ENCODE data around the gene PTPN6.

PTPN6 gene

GRCh38 chr12:6941267-6941666 is 9.9 kb upstream of the PTPN6 start:
- no peak for DNase-seq (ENCODE audit: low spot score)

GRCh38 chr12:6941782-6942181 is 9.4 kb upstream of the PTPN6 start:
- DNase-seq (ENCODE audit: low spot score): no peak
- FAIRE-seq: no peak

More at GRCh38 chr12:6941267-6941666, 9.9 kb upstream of the PTPN6 start:
- no peak for FAIRE-seq

GRCh38 chr12:6942331-6942665 is 8.9 kb upstream of the PTPN6 start:
- FAIRE-seq (no peak), DNase-seq (ENCODE audit: low spot score) (no peak)

- DNase-seq (ENCODE audit: low spot score) (peak; percentile 83), FAIRE-seq (no peak)
These were observed 7.8 kb upstream of the PTPN6 start for GRCh38 chr12:6943389-6943721.

DNA sequence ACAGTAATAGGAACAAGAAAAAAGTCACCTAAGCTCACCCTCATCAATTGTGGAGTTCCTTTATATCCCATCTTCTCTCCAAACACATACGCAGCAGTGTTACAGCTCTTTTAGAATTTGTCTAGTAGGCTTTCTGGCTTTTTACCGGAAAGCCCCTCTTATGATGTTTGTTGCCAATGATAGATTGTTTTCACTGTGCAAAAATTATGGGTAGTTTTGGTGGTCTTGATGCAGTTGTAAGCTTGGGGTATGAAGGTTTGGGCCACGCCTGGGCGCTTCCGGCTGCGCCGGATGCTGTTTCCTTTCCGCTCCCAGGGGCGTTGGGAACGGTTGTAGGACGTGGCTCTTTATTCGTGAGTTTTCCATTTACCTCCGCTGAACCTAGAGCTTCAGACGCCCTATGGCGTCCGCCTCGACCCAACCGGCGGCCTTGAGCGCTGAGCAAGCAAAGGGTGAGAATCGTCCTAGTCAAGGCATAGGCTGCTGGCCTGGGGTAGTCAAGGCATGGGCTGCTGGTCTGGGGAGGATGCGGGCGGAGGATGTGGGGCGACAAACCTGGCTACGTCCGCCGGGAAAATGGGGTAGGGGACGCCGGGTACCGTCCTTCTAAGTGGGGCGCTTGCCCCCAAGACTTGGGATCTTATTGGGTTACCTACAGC is 7.3 kb upstream of the PTPN6 start, which contains the start of the genes C12orf57 and RNU7-1:
TSS of gene C12orf57 (plus strand) at position 301 of the 659 bp plus-strand sequence. CDS start at position 401, 100 bp downstream.
TSS of gene RNU7-1 (plus strand) at position 95 of the 659 bp plus-strand sequence.
- FAIRE-seq (no peak), DNase-seq (ENCODE audit: low spot score) (peak; percentile 77)

DNA sequence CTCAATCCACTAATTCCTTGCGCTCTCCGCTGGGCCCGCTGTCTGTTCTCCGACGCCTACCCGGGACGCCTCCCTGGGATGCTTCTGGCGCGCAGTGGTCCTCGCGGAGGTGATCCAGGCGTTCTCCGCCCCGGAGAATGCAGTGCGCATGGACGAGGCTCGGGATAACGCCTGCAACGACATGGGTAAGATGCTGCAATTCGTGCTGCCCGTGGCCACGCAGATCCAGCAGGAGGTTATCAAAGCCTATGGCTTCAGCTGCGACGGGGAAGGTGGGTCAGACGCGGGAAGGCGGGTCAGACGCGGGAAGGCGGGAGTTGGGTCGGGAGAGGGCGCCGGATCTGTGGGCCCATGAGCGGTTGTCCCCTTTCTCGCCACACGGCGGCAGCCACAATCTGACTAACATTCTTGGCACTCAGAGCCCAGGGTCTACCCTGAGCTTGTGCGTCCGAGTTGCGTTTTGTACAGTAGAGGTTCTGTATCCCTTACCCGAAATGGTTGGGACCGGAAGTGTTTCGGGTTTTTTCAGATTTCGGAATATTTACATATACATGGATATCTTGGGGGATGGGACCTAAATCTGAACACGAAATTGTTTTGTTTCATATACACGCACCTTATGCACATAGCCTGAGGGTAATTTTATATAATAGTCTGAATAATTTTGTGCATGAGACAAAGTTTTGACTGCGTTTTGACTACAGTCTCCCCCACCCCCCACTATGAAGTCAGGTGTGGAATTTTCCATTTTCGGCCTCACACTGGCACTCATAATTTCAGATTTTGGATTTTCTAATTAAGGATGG is 6.6 kb upstream of the PTPN6 start:
- FAIRE-seq: peak; percentile 13

GRCh38 chr12:6945613-6946012 is 5.5 kb upstream of the PTPN6 start:
- no peak for DNase-seq (ENCODE audit: low spot score)
- FAIRE-seq: no peak

More for the DNA sequence above, 6.6 kb upstream of the PTPN6 start:
- peak; percentile 93 for DNase-seq (ENCODE audit: low spot score)

DNA sequence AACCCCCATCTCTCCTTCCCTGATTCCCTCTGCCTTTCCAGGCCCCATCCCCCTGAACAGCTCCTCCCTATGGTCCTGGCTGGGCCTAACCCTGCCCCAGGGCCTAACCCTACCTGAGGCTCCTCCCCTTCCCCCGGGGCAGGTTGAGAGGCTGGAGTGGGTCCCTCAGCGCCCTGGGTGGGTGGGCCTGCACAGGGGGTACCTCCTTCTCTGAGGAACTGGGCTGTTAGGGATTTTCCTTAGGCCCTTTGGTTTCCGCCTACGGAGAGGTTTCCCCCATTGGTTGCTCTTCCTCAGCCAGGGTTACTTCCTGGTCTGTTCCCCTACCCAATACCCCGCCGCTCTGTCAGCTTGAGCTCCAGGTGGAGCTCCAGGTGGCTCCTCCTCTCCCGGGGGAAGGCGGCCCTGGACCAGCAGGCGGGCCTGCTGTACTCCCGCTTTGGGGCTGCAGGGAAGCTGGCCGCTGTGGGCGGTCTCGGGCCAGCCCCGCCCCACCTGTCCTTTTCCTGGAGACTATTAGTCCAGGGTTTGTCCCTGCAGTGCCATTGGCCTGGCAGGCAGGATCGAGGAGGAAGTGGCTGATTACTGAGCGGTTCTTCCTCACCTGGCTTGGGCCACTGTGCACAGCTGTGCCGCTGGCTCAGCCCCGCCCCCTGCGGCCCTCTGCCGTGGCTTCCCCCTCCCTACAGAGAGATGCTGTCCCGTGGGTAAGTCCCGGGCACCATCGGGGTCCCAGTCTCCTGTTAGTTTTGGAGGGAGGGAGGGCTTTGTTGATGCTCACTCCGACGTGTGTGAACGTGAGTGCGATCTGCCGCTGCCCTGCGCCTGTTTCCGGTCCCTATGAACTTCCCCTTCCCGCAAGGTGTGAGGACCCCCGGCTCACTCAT is 4.9 kb upstream of the PTPN6 start:
- FAIRE-seq (no peak), DNase-seq (ENCODE audit: low spot score) (no peak)

GRCh38 chr12:6946920-6947374 is 4.2 kb upstream of the PTPN6 start:
- FAIRE-seq: no peak
- DNase-seq (ENCODE audit: low spot score): no peak

- FAIRE-seq: no peak
- no peak for DNase-seq (ENCODE audit: low spot score)
These were observed 3.5 kb upstream of the PTPN6 start for GRCh38 chr12:6947615-6948014.

GRCh38 chr12:6948873-6949594 is 2.1 kb upstream of the PTPN6 start:
- FAIRE-seq (peak; percentile 93), DNase-seq (ENCODE audit: low spot score) (no peak)

DNA sequence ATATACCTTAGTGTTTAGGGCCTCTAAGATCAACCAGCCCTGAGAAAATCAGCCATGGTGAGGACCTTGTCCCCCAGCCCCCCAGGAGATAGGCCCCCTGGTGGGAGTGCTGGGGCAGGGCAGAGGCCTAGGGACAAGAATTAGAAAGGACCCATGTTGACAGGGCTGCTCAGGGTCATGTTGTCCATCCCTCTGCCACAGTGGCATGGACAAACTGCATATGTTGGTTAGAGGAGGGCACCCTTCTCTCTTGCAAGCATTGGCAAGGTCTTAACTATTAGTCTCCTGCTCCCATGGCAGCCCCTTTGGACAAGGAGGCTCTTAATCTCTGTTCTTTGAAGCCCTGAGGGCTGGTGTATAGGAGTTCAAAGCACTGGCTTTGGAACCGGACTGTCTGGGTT is 755 bp upstream of the PTPN6 start:
- FAIRE-seq (no peak), DNase-seq (ENCODE audit: low spot score) (no peak)

- DNase-seq (ENCODE audit: low spot score) (no peak), FAIRE-seq (no peak)
These were observed 480 bp downstream of the PTPN6 start for GRCh38 chr12:6951551-6952120.

GRCh38 chr12:6952121-6952862 is 1.1 kb downstream of the PTPN6 start:
- peak; percentile 87 for FAIRE-seq
- no peak for DNase-seq (ENCODE audit: low spot score)

DNA sequence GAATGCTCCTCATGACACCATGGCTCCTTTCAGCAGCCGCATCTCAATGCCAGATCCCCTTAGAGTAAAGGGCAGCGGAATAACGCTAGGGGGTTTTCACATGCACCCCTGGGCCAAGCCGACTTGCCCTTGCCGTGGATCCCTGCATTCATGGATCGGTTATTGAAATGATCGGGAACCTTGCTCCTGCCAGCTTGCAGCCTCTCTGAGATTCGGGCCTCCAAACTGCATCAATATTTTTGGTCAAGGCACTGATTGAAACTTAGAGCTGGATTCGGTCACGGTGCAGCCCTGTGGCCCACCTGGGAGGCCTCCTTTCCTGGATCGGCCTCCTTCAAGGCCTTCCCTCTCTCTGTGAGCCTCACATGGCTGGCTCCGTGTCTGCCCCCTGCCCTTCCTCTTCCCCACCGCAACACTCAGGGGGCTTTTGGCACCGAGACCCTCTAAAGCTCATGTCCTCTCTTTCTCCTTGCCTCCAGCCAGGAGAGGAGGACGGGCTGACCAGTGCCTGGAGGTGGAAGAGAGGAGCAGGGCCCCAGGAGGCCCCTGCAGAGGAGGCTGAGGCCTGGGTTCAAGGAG is 1.8 kb downstream of the PTPN6 start:
- FAIRE-seq: no peak

DNA sequence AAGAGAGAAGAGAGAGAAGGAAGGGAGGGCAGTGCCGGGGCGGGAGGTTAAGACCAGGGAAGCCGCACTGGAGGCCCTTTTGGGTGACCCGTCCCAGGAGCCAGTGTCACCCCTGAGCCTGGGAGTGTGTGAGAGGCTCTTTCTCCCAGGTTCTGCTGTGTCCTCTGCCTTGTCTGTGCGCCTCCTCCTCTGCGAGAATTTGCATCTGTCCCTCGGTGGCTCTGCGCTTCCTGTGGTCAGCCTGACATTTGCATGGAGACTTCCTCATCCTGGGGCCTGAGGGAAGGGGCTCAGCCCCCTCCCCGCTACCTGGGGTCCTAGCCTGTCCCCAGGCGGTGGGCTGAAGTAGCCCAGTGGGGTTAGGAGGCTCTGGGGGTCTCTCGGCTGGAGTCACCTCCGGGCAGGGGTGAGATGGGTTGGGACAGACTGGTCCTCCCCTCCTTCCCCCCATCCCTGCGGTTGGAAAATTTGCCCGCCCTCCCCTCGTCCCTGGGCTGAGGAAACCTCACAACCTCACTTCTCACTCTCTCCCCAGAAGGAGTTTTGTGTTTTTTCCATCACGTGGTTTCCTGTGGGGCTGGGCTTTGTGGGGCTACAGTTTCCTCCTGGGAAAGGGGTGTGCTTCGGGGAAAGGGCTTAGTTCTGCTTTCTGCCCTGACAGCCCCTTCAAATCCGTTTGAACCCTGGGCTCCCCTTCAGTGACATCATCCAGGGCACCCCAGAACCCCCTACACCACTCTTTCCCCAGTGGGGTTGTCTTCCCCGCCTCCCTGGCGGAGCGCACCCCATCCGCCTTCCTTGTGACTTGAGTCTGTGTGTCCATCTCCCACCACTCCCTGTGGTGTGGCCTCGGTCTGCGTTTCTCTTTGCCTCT is 2.5 kb downstream of the PTPN6 start:
- DNase-seq (ENCODE audit: low spot score): no peak
- no peak for FAIRE-seq

More for the DNA sequence above, 1.8 kb downstream of the PTPN6 start:
- DNase-seq (ENCODE audit: low spot score): no peak

GRCh38 chr12:6954316-6955107 is 3.4 kb downstream of the PTPN6 start:
- FAIRE-seq: peak; percentile 13
- no peak for DNase-seq (ENCODE audit: low spot score)
